HEK293 (cell line): ENCODE results near the gene SDC1.
A peak's percentile ranks its signal among the peaks of the same experiment; 100 is the strongest.

Source experiments
- CTCF ChIA-PET: fragments of 350-600 bp; formaldehyde crosslinking; extraction: SDS; loops from one replicate; lab custom pipeline; 2021; ENCODE audit warnings: antibody characterized with exemption; lab: Yijun Ruan, JAX
- POLR2A ChIA-PET: fragments of 300-600 bp; formaldehyde crosslinking; extraction: SDS; loops from one replicate; lab custom pipeline; 2020; ENCODE audit warnings: antibody characterized with exemption, inconsistent platforms; lab: Yijun Ruan, JAX
- H3K27ac ChIP-seq: fragments of 200-500 bp; sonication (Bioruptor generic); 2 replicates; pipeline ENCODE4 v1.5.1; 2014; ENCODE audit warnings: low read depth, low read length, control low read depth, inconsistent platforms; ENCODE audit errors: extremely low read depth
- H3K36me3 ChIP-seq, 2 experiments: fragments of 200-500 bp in 1 of 2; sonication (Bioruptor generic) in 1 of 2; 1 replicate in 1 of 2; 2 replicates in 1 of 2; pipeline ENCODE4 v1.5.1; 2014 to 2017; ENCODE audit warnings: inconsistent platforms in 2 of 2, low read length in 2 of 2; ENCODE audit not compliant: control insufficient read depth in 2 of 2, insufficient read depth in 1 of 2
- H3K4me1 ChIP-seq: fragments of 200-500 bp; sonication (Bioruptor generic); 2 replicates; pipeline ENCODE4 v1.5.1; 2014; ENCODE audit warnings: mild to moderate bottlenecking, low read length, inconsistent platforms; ENCODE audit not compliant: control insufficient read depth, insufficient read depth
- H3K4me3 ChIP-seq: 2 replicates; pipeline ENCODE4 v1.5.1; 2011; ENCODE audit warnings: low read depth, mild to moderate bottlenecking, control low read depth, low read length, moderate library complexity
- H3K9me3 ChIP-seq: fragments of 200-500 bp; sonication (Bioruptor generic); 2 replicates; pipeline ENCODE4 v1.5.1; 2014; ENCODE audit warnings: low read depth, low read length, inconsistent platforms; ENCODE audit not compliant: control insufficient read depth, insufficient read depth
- AEBP2 ChIP-seq: fragments of 450-650 bp; formaldehyde crosslinking; IDR thresholded peaks from 2 replicates; pipeline ENCODE4 v1.5.1; 2016; ENCODE audit warnings: missing biosample characterization, missing genetic modification characterization, borderline replicate concordance
- EGR2 ChIP-seq: fragments of 450-650 bp; formaldehyde crosslinking; IDR thresholded peaks from 2 replicates; pipeline ENCODE4 v1.5.1; 2016; ENCODE audit warnings: low read depth, missing biosample characterization, missing genetic modification characterization
- GFI1B ChIP-seq: fragments of 450-650 bp; formaldehyde crosslinking; IDR thresholded peaks from 2 replicates; pipeline ENCODE4 v1.5.1; 2016; ENCODE audit warnings: missing biosample characterization, missing genetic modification characterization
- GLIS1 ChIP-seq: fragments of 450-650 bp; formaldehyde crosslinking; IDR thresholded peaks from 2 replicates; pipeline ENCODE4 v1.5.1; 2016; ENCODE audit warnings: missing biosample characterization, missing genetic modification characterization
- OSR2 ChIP-seq: fragments of 450-650 bp; formaldehyde crosslinking; IDR thresholded peaks from 2 replicates; pipeline ENCODE4 v1.5.1; 2016; ENCODE audit warnings: missing biosample characterization, missing genetic modification characterization
- PRDM10 ChIP-seq: fragments of 450-650 bp; formaldehyde crosslinking; IDR thresholded peaks from 2 replicates; pipeline ENCODE4 v1.5.1; 2016; ENCODE audit warnings: missing biosample characterization, missing genetic modification characterization
- REST ChIP-seq: fragments of 450-650 bp; formaldehyde crosslinking; IDR thresholded peaks from 2 replicates; pipeline ENCODE4 v1.5.1; 2016; ENCODE audit warnings: missing biosample characterization, missing genetic modification characterization
- SALL2 ChIP-seq: fragments of 450-650 bp; formaldehyde crosslinking; IDR thresholded peaks from 2 replicates; pipeline ENCODE4 v1.5.0; 2017; ENCODE audit warnings: missing biosample characterization, mild to moderate bottlenecking, missing genetic modification characterization, borderline replicate concordance
- WT1 ChIP-seq: fragments of 450-650 bp; formaldehyde crosslinking; IDR thresholded peaks from 2 replicates; pipeline ENCODE4 v1.5.1; 2016; ENCODE audit warnings: missing biosample characterization, missing genetic modification characterization
- ZBTB44 ChIP-seq: fragments of 450-650 bp; IDR thresholded peaks from 2 replicates; pipeline ENCODE4 v1.5.1; 2018; ENCODE audit warnings: missing biosample characterization, mild to moderate bottlenecking, missing genetic modification characterization
- ZFHX2 ChIP-seq: fragments of 450-650 bp; formaldehyde crosslinking; conservative IDR thresholded peaks from 2 replicates; pipeline ENCODE4 v1.5.1; 2016; ENCODE audit warnings: missing biosample characterization, missing genetic modification characterization
- ZNF175 ChIP-seq: fragments of 450-650 bp; formaldehyde crosslinking; IDR thresholded peaks from 2 replicates; pipeline ENCODE4 v1.5.1; 2016; ENCODE audit warnings: missing biosample characterization, missing genetic modification characterization
- ZNF221 ChIP-seq: fragments of 450-650 bp; formaldehyde crosslinking; IDR thresholded peaks from 2 replicates; pipeline ENCODE4 v1.5.1; 2017; ENCODE audit warnings: missing biosample characterization, missing genetic modification characterization, borderline replicate concordance
- ZNF223 ChIP-seq: fragments of 450-650 bp; formaldehyde crosslinking; IDR thresholded peaks from 2 replicates; pipeline ENCODE4 v1.5.1; 2016; ENCODE audit warnings: missing biosample characterization, missing genetic modification characterization
- ZNF23 ChIP-seq: fragments of 450-650 bp; formaldehyde crosslinking; IDR thresholded peaks from 2 replicates; pipeline ENCODE4 v1.5.1; 2016; ENCODE audit warnings: missing biosample characterization, missing genetic modification characterization, borderline replicate concordance
- ZNF404 ChIP-seq: fragments of 450-650 bp; formaldehyde crosslinking; IDR thresholded peaks from 2 replicates; pipeline ENCODE4 v1.5.1; 2017; ENCODE audit warnings: missing biosample characterization, missing genetic modification characterization
- ZNF433 ChIP-seq: fragments of 450-650 bp; formaldehyde crosslinking; IDR thresholded peaks from 2 replicates; pipeline ENCODE4 v1.5.1; 2016; ENCODE audit warnings: missing biosample characterization, missing genetic modification characterization, low read depth
- ZNF518A ChIP-seq: fragments of 450-650 bp; formaldehyde crosslinking; conservative IDR thresholded peaks from 2 replicates; pipeline ENCODE4 v1.5.1; 2016; ENCODE audit warnings: low read depth, missing biosample characterization, missing genetic modification characterization
- ZNF521 ChIP-seq: fragments of 450-650 bp; formaldehyde crosslinking; IDR thresholded peaks from 2 replicates; pipeline ENCODE4 v1.5.1; 2017; ENCODE audit warnings: missing biosample characterization, mild to moderate bottlenecking, missing genetic modification characterization
- ZNF600 ChIP-seq: fragments of 450-650 bp; formaldehyde crosslinking; IDR thresholded peaks from 2 replicates; pipeline ENCODE4 v1.5.1; 2016; ENCODE audit warnings: missing biosample characterization, missing genetic modification characterization

Gene SDC1

GRCh38 chr2:20173064-20173463, 51.9 kb downstream of the SDC1 start (continued):
- TF ChIP-seq ZBTB44 (no peak), ZNF404 (tag by site-specific recombination) (no peak), ZNF600 (tag by site-specific recombination) (no peak), WT1 (tag by site-specific recombination) (no peak), OSR2 (tag by site-specific recombination) (no peak), ZNF521 (tag by site-specific recombination) (no peak), SALL2 (tag by site-specific recombination) (no peak)

- Histone ChIP-seq H3K36me3 (no peaks in the 10 kb centered on the region), H3K4me1 (no peaks in the 10 kb centered on the region), H3K4me3 (no peak overlapping the region), H3K9me3 (no peaks in the 10 kb centered on the region), H3K27ac (no peak overlapping the region)
- ChIA-PET POLR2A (no interaction called here), CTCF (interaction anchor here (0.7 kb wide), 1 partner anchor 119 kb away, joined by 3 read pairs; no protein-coding TSS in a partner anchor)
- TF ChIP-seq ZNF175 (tag by site-specific recombination): no peak
- TF ChIP-seq ZNF433 (tag by site-specific recombination): no peak
- TF ChIP-seq ZNF518A (tag by site-specific recombination): no peak
- no peak for TF ChIP-seq ZNF221 (tag by site-specific recombination)
- TF ChIP-seq GFI1B: no peak
- no peak for TF ChIP-seq ZNF23
- TF ChIP-seq GLIS1 (tag by site-specific recombination): no peak
- no peak for TF ChIP-seq ZNF223 (tag by site-specific recombination)
- TF ChIP-seq AEBP2 (tag by site-specific recombination): no peak
- TF ChIP-seq REST (tag by site-specific recombination): no peak
- TF ChIP-seq ZFHX2 (tag by site-specific recombination): peak; percentile 26; the same call in 1 of the 2 replicates
- no peak for TF ChIP-seq PRDM10 (tag by site-specific recombination)
- TF ChIP-seq SALL2 (tag by site-specific recombination): no peak
- 0 out of 2 replicates have a peak, but pooled peaks have one; percentile 18 for TF ChIP-seq EGR2 (tag by site-specific recombination)
These were observed 52.5 kb downstream of the SDC1 start for GRCh38 chr2:20172273-20173055.
